NCI-H2196 (cell line): Measurements from ENCODE around the gene ANKRD63.
A peak's percentile ranks its signal among the peaks of the same experiment; 100 is the strongest.

Experiments used
- DNase-seq: peaks from one replicate; lab custom pipeline; 2025; ENCODE audit not compliant: unreplicated experiment; lab: John Stamatoyannopoulos, UW

ANKRD63 gene

GRCh38 chr15:40295877-40296560 is 13.2 kb upstream of the ANKRD63 start:
- DNase-seq = no peak

DNA sequence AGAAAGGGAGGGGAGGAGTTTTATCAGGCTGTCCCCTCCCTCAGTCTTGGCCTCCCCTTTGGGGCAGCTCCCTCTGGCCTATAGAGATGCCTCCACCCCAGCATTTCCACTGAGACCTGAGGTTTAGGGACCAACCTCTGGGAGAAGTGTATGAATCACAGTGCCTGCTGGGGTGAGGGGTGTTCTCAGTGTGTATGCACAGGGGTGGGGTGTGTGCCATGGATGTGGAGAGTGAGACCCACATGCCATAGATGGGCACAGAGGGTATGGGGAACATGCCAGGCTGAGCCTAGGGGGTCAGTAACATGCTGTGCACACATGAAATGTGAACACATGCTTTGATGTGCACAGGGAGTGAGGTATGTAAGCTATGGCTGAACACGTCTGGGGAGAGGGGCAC is 12.4 kb upstream of the ANKRD63 start:
- DNase-seq = no peak

GRCh38 chr15:40293905-40294895 is 11.3 kb upstream of the ANKRD63 start:
- no peak for DNase-seq

- DNase-seq = no peak
These were observed 10.1 kb upstream of the ANKRD63 start for GRCh38 chr15:40293006-40293405.

- no peak for DNase-seq
These were observed 9.4 kb upstream of the ANKRD63 start for GRCh38 chr15:40292246-40292645.

- DNase-seq = no peak
These were observed 8.2 kb upstream of the ANKRD63 start for GRCh38 chr15:40290918-40291574.

- no peak for DNase-seq
These were observed 7.7 kb upstream of the ANKRD63 start for GRCh38 chr15:40290545-40290917.

DNA sequence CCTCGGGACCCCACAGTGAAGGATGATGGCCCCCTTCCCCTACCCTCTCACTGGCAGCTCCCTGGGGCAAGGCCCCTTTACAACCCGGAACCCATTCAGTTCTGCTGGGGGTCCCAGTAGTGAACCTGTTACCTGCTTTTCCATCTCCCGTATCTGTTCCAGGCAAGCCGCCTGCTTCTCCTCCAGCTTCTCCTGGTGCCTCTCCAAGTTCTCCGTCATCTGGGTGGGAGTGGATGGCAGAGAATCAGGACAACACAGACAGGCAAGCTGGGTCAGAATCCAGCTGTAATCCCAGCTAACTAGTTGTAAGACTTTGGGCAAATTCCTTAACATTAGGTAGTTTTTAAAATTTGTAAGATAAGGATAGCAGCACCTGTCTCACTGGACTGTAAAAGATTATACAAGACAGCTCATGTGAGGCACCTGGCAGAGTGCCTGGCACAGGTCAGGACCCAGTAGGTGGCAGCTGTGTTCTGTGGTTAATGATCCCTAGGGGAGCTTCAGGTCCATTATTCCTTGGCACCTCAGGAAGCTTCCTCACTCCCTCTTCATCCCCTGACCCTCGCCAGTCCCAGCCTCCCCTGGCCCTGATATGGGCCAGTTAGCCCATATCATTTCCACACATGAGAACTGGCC is 6.4 kb upstream of the ANKRD63 start:
- peak; percentile 48 for DNase-seq

DNA sequence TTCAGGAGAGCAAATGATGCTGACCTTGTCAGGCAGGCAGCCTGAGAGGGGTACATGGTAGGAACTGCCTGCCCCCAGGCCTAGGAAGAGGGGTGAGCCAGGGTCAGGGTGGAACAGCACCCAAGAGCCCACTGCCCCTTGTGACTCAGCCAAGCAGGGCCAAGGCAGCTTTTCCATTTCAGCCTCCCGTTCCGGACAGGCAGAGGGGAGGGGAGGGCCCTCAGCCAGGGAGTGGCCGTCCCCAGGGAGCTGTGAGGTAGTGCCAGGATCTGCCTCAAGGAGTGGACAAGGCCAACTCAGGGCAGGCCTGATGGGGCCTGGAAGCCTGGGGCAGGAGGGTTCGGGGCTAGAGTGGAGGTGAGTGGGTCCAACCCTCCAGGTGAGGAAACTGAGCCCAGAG is 5.1 kb upstream of the ANKRD63 start:
- DNase-seq = no peak

- no peak for DNase-seq
These were observed 4.6 kb upstream of the ANKRD63 start for GRCh38 chr15:40287505-40287904.

GRCh38 chr15:40286794-40287193 is 3.9 kb upstream of the ANKRD63 start:
- DNase-seq = no peak

DNA sequence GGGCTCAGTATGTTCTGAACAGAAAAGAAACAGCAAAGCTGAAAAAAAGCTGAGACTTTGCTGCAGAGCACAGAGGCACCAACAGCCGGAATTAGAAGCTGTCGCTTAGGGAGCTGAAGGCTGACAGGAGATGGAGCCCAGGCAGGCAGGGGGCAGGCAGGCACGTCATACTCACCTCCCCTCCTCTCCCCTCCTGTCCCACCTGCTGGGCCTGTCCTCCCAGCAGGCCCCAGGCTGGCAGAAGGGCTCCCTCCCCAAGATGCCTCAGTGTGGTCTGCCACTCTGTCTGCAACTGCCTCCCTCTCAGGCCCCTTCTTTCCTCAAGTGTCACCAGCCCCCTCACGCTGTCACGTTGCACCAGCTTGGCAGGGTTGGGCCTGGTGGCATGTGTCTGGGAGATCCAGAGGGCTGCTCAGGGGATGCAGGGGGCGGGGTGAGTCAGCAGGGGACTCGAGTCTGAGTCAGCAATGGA is 3.2 kb upstream of the ANKRD63 start:
- no peak for DNase-seq

- no peak for DNase-seq
These were observed 2.7 kb upstream of the ANKRD63 start for GRCh38 chr15:40285554-40286011.

DNA sequence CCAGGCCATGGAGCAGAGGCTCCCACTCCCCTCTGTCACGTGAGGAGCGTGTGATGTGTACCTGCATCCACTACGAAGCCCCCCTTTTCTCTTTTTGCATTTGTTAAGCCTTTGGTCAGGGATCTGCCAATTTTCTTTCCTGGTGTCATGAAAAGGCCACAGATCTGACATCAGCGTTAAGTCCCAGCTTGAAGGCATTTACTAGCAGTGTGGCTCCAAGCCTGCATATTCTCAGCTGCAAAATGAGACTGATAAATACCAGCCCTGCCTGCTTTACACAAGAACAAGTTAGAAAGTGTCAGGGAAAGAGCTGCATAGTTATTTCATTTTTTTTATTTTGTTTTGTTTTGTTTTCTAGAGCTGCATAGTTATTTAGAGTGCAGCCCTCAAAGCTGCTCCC is 2.3 kb upstream of the ANKRD63 start:
- no peak for DNase-seq

GRCh38 chr15:40283615-40284300 is 894 bp upstream of the ANKRD63 start:
- no peak for DNase-seq

DNA sequence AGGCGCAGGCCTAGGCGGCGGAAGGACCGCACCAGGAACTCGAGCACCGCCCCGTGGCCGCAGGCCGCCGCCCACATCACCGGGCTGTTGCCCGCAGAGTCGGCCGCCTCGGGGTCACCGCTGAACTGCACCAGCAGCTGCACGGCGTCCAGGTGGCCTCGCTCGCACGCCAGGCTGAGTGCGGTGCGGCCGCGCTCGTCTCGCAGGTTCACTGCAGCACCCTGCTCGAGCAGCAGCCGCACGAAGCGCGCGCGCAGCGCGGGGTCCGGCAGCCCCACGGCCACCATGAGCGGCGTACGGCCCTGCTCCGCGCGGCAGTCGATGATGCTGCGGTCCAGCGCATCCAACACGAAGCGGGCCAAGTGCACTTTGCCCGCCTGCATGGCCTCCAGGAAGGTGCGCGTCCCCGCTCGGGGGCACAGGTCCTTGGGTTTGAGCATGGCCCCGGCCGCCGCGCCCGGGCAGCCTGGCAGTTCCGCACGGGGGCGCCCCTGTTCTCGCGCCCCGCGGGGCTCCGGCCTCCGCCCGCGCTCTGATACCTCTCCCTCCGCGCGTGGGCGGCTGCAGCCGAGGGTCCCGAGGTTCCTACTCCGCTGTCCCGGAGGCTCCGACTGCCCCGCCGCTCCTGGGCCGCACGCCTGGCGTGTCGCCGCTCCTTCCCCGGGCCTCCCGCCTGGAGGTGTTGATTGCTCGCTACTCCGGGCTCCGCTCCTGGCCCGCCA is 556 bp downstream of the ANKRD63 start:
- DNase-seq = peak; percentile 23

GRCh38 chr15:40281801-40282146 is 1.1 kb downstream of the ANKRD63 start:
- DNase-seq = no peak

GRCh38 chr15:40281057-40281800 is 1.6 kb downstream of the ANKRD63 start:
- no peak for DNase-seq
